ENCODE measurements around the gene PDPN. TPM values are rescaled to one million over a fixed set of nuclear protein-coding genes. Genes with fewer than 3 reads are reported as not detected.

The PDPN gene
- total and polyA plus RNA-seq, 2 of the 4 experiments (the other 2 are of a cell fraction), result 0.31 TPM; not detected in 1

GRCh38 chr1:13577846-13578245 lies 5.8 kb upstream of the PDPN start:
- no peak overlapping the region for H4K8ac ChIP-seq (ENCODE audit: low read depth in 2 of 2, low read length in 2 of 2)
- H3K36me3 ChIP-seq (ENCODE audit: control insufficient read depth, insufficient read depth, low read length), result no peaks in the 10 kb centered on the region
- no peak overlapping the region for H2AK9ac ChIP-seq (replicated peaks; ENCODE audit: low read depth, low read length, poor library complexity)
- no peak overlapping the region for H3K14ac ChIP-seq (replicated peaks; ENCODE audit: low read depth, low read length)
- no peaks in the 10 kb centered on the region for H3K27me3 ChIP-seq (ENCODE audit: control insufficient read depth, insufficient read depth, low read length)
- DNase-seq (no peak), ATAC-seq (ENCODE audit: low read depth) (no peak)
- H3K56ac ChIP-seq (ENCODE audit: extremely low read depth, insufficient read depth, low read length), result no peak overlapping the region
- H2BK15ac ChIP-seq (ENCODE audit: low read depth, low read length), result no peak overlapping the region
- no peaks in the 10 kb centered on the region for H3K9me1 ChIP-seq (ENCODE audit: insufficient read depth, low read length)
- no peak overlapping the region for H2BK120ac ChIP-seq (ENCODE audit: low read depth, low read length)
- no peak overlapping the region for H4K5ac ChIP-seq (ENCODE audit: low read depth, low read length)
- H3K27ac ChIP-seq (ENCODE audit: insufficient read depth, low read length), result no peak overlapping the region
- no peak overlapping the region for H2AFZ ChIP-seq (replicated peaks; ENCODE audit: low read length, poor library complexity)
- no peaks in the 10 kb centered on the region for H3K4me1 ChIP-seq (ENCODE audit: control insufficient read depth, insufficient read depth, low read length)
- no TSS peak for BruUV-seq (replicated peaks)
- H2BK20ac ChIP-seq (ENCODE audit: low read depth, low read length), result no peak overlapping the region
- H3K79me1 ChIP-seq (ENCODE audit: low read depth in 1 of 2, low read length in 2 of 2), result no peaks in the 10 kb centered on the region
- H4K20me1 ChIP-seq (ENCODE audit: insufficient read depth, low read length), result no peaks in the 10 kb centered on the region
- intact Hi-C loops (cut with micrococcal nuclease) (no loop called here), dilution Hi-C loops (cut with HindIII; ENCODE audit: low sequenced_read_pairs, unreplicated experiment) (no loop called here), in situ Hi-C loops (cut with MboI; ENCODE audit: low sequenced_read_pairs) (no loop called here)
- TF ChIP-seq MAFK (IDR thresholded peaks at IDR 0.05; ENCODE audit: low read depth, low read length), result no peak
- no peak for TF ChIP-seq POLR2A (IDR thresholded peaks at IDR 0.05; ENCODE audit: low read depth, low read length)
- no peak for TF ChIP-seq MAZ (IDR thresholded peaks at IDR 0.05; ENCODE audit: borderline replicate concordance, low read depth, low read length)
- no peak for TF ChIP-seq RFX5 (IDR thresholded peaks at IDR 0.05; ENCODE audit: low read depth, low read length)
- no peak for TF ChIP-seq NFE2L2 (IDR thresholded peaks at IDR 0.05; ENCODE audit: low read depth, low read length)
- no peak overlapping the region for H2AK5ac ChIP-seq (ENCODE audit: low read depth, low read length)
- H3K9ac ChIP-seq (ENCODE audit: low read depth, low read length), result no peak overlapping the region
- CTCF ChIA-PET, result no interaction called here
- H3K4me3 ChIP-seq (ENCODE audit: insufficient read depth, low read depth, low read length), result no peak overlapping the region
- POLR2A ChIA-PET (ENCODE audit: unreplicated experiment), result no interaction called here
- no peak overlapping the region for H3K4me2 ChIP-seq (ENCODE audit: low read depth, low read length)
- H3K9me3 ChIP-seq (ENCODE audit: control insufficient read depth, insufficient read depth, low read length), result peaks cover 36% of the 10 kb centered on the region
- no peak overlapping the region for H2BK5ac ChIP-seq (ENCODE audit: low read depth, low read length, poor library complexity, severe bottlenecking)
- no CpG with 5 or more reads among the region's 8 CpGs for WGBS, 2 experiments (ENCODE audit: extremely low coverage in 2 of 2, insufficient read length in 1 of 2)
- no peak overlapping the region for H4K91ac ChIP-seq (ENCODE audit: insufficient read depth, low read depth, low read length)
- no peak overlapping the region for H3K23ac ChIP-seq (ENCODE audit: low read depth, low read length)
- H3K4ac ChIP-seq (ENCODE audit: low read depth, low read length), result no peak overlapping the region
- no peak overlapping the region for H3K18ac ChIP-seq (ENCODE audit: low read depth, low read length)

All from IMR-90 (cell line).